Measurements from ENCODE around the gene RAI1. TPM values are rescaled to one million over a fixed set of nuclear protein-coding genes. Genes with fewer than 3 reads are reported as not detected.

Gene RAI1
- total and polyA plus RNA-seq, 2 of the 8 experiments (the other 6 are each of a cell fraction or from before 2014, with no cell fraction given), result 0.39 to 1.2 TPM

DNA sequence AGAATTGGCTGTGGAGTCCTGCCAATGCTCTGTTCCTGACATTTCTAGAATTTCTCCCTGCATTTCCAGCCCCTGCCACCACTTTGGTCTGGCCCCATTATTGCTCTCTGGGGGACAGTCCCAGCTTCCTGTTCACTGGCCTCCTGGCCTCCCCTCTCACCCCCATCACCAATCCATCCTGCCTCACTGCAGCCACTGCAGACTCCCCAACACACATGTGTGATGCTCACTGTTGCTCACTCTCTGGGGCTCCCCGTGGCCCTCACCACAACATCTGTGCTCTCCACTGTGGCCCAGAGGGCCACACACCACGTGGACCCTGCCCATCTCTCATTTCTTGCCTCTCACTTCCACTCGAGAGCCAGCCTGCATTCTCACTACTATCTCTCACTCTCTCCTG lies 91.0 kb downstream of the RAI1 start:
- H3K36me3 ChIP-seq (ENCODE audit: control insufficient read depth in 2 of 4, insufficient read depth in 4 of 4, low read length in 3 of 4), result no peaks in the 10 kb centered on the region
- H2BK15ac ChIP-seq (ENCODE audit: low read length), result no peak overlapping the region
- no peaks in the 10 kb centered on the region for H3K9me3 ChIP-seq (ENCODE audit: insufficient read depth in 2 of 2, low read depth in 1 of 2, low read length in 1 of 2)
- H3K79me2 ChIP-seq (ENCODE audit: control insufficient read depth in 1 of 2, insufficient read depth in 2 of 2, low read length in 2 of 2), result no peaks in the 10 kb centered on the region
- POLR2A ChIA-PET (ENCODE audit: partially characterized antibody), result interaction anchor here (1.2 kb wide), 1 partner anchor 14 kb away, joined by 4 read pairs; no protein-coding TSS in a partner anchor
- H3K56ac ChIP-seq (replicated peaks; ENCODE audit: insufficient read length, low read depth, low read length), result no peak overlapping the region
- no peak overlapping the region for H3K27ac ChIP-seq (ENCODE audit: low read depth, low read length)
- peaks cover 0 to 5% (median under 1%) of the 10 kb centered on the region in 4 experiments; a peak in 3 of 7 replicates for H3K4me1 ChIP-seq (replicated peaks in 1 of 4; ENCODE audit: control insufficient read depth in 3 of 4, insufficient read depth in 4 of 4, low read length in 3 of 4)
- H3K79me1 ChIP-seq (ENCODE audit: low read depth, low read length), result no peaks in the 10 kb centered on the region
- no peak overlapping the region for H4K91ac ChIP-seq (replicated peaks; ENCODE audit: insufficient read length, low read length)
- no peak overlapping the region for H3K4ac ChIP-seq (replicated peaks; ENCODE audit: insufficient read length, low read depth, low read length)
- H2BK120ac ChIP-seq (replicated peaks; ENCODE audit: low read depth, low read length), result no peak overlapping the region
- H4K5ac ChIP-seq (ENCODE audit: insufficient read length, low read depth, low read length), result no peak overlapping the region
- H2AFZ ChIP-seq (ENCODE audit: low read length), result no peak overlapping the region
- no peak overlapping the region for H2AK5ac ChIP-seq (ENCODE audit: low read depth, low read length)
- H3K27me3 ChIP-seq (replicated peaks in 1 of 4; ENCODE audit: control insufficient read depth in 3 of 4, extremely low read depth in 1 of 4, insufficient read depth in 3 of 4, low read length in 3 of 4), result peaks cover 0 to 3% (median 1%) of the 10 kb centered on the region in 4 experiments; a peak in 2 of 7 replicates
- H3K23ac ChIP-seq (ENCODE audit: insufficient read length), result no peak overlapping the region
- H2BK5ac ChIP-seq (ENCODE audit: low read depth, low read length), result no peak overlapping the region
- H4K20me1 ChIP-seq (replicated peaks in 1 of 2; ENCODE audit: control insufficient read depth in 1 of 2, insufficient read depth in 2 of 2, low read length in 2 of 2), result peaks cover 0 to 1% of the 10 kb centered on the region in 2 experiments
- no peak overlapping the region for H3K4me3 ChIP-seq (ENCODE audit: extremely low read depth in 1 of 4, insufficient read depth in 2 of 4, low read depth in 3 of 4, low read length in 4 of 4)
- FAIRE-seq, result no peak
- H2BK12ac ChIP-seq (ENCODE audit: low read depth, low read length), result no peak overlapping the region
- no peak overlapping the region for H2BK20ac ChIP-seq (ENCODE audit: low read length)
- no peak overlapping the region for H3K9ac ChIP-seq (replicated peaks in 1 of 4; ENCODE audit: extremely low read depth in 1 of 4, low read depth in 3 of 4, low read length in 3 of 4)
- CTCF ChIA-PET (ENCODE audit: partially characterized antibody), result interaction anchor here (1.4 to 2.9 kb wide), 3 partner anchors 10 to 79 kb away, joined by 3 to 12 read pairs (median 3); no protein-coding TSS in a partner anchor
- WGBS, 2 experiments (ENCODE audit: extremely low coverage in 1 of 2, insufficient coverage in 1 of 2, insufficient read length in 1 of 2, insufficient replicate concordance in 2 of 2, low coverage in 1 of 2, low lambda C conversion rate in 2 of 2, missing lambda C conversion rate in 1 of 2), result 66% methylated on average over 3 of the region's 3 CpGs; no CpG with 5 or more reads in 1 of the 2 experiments
- DNase-seq (ENCODE audit: low read depth in 1 of 2, low spot score in 2 of 2), result no peak
- no peak overlapping the region for H3K18ac ChIP-seq (ENCODE audit: extremely low read depth, low read length)
- H3K23me2 ChIP-seq (ENCODE audit: low read depth, low read length), result peaks cover 1% of the 10 kb centered on the region; the same call in 1 of the 2 replicates
- H3K14ac ChIP-seq (ENCODE audit: insufficient read length), result no peak overlapping the region
- H3K4me2 ChIP-seq (ENCODE audit: insufficient read depth in 1 of 2, low read depth in 2 of 2, low read length in 2 of 2), result no peak overlapping the region
- peak overlapping the region; percentile 1; the same call in 1 of the 2 replicates for H4K8ac ChIP-seq (ENCODE audit: extremely low read depth, insufficient read depth, low read length)
- TF ChIP-seq, protein P1, sequence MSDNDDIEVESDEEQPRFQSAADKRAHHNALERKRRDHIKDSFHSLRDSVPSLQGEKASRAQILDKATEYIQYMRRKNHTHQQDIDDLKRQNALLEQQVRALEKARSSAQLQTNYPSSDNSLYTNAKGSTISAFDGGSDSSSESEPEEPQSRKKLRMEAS (IDR thresholded peaks at IDR 0.05), result no peak
- TF ChIP-seq RNF2 (IDR thresholded peaks at IDR 0.05; ENCODE audit: borderline replicate concordance, low read depth, low read length, missing control alignments, poor library complexity, severe bottlenecking), result no peak
- TF ChIP-seq KDM1A (IDR thresholded peaks at IDR 0.05; ENCODE audit: borderline replicate concordance, low read length), result no peak
- TF ChIP-seq NANOG (IDR thresholded peaks at IDR 0.05; ENCODE audit: insufficient read depth, low read depth, low read length, poor library complexity, severe bottlenecking), result no peak
- TF ChIP-seq, protein P2, sequence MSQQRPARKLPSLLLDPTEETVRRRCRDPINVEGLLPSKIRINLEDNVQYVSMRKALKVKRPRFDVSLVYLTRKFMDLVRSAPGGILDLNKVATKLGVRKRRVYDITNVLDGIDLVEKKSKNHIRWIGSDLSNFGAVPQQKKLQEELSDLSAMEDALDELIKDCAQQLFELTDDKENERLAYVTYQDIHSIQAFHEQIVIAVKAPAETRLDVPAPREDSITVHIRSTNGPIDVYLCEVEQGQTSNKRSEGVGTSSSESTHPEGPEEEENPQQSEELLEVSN (IDR thresholded peaks at IDR 0.05), result no peak
- no peak for TF ChIP-seq CEBPB (IDR thresholded peaks at IDR 0.05; ENCODE audit: low read depth, low read length)
- TF ChIP-seq BRCA1 (IDR thresholded peaks at IDR 0.05; ENCODE audit: low read depth, low read length), result no peak
- TF ChIP-seq SAP30 (IDR thresholded peaks at IDR 0.05; ENCODE audit: insufficient read depth, insufficient replicate concordance, low read length), result no peak
- TF ChIP-seq FOSL1 (IDR thresholded peaks at IDR 0.05; ENCODE audit: insufficient read depth, low read depth, low read length), result no peak
- TF ChIP-seq SIRT6 (IDR thresholded peaks at IDR 0.05; ENCODE audit: low read length), result no peak
- no peak for TF ChIP-seq CHD2 (IDR thresholded peaks at IDR 0.05; ENCODE audit: low read length)
- no peak for TF ChIP-seq CBX8 (IDR thresholded peaks at IDR 0.05; ENCODE audit: borderline replicate concordance, low read depth, low read length)
- no peak for TF ChIP-seq GTF2F1 (IDR thresholded peaks at IDR 0.05; ENCODE audit: borderline replicate concordance, low read depth, low read length)

Measured in H1 (cell line).